Hematopoietic multipotent progenitor cell treated with erythropoietin and hydrocortisone succinate and interleukin-3 and kit ligand, for 8 days (in vitro differentiated cells): Measurements from ENCODE around the gene WNK1.

Experiments used
- DNase-seq: peaks from one replicate; pipeline ENCODE4 v3.0.0-alpha.2; 2015

Gene WNK1

DNA sequence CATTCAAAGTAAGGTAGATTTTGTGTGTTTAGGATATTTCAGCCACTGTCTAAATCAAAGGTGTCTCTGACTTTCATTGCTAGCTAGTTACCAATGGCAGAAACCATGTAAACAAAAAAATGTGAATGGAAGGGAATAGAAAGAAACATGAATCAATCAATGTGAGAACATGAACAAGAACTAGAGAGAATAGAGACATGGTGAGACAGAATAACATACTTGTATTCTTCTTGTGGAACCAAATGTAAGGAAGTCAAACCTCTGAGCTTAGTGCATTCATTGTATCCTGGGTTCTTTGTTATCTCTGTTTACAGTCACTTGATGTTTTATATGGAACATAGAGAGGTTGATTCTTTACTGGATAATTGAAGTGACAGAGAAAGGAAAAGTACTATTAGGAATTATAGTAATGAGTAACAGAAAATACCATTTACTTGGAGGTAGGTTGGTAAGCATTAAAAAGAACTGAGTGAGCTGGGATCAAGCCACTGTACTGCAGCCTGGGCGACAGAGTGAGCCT lies 2.6 kb upstream of the WNK1 start:
- peak; percentile 45 for DNase-seq

DNA sequence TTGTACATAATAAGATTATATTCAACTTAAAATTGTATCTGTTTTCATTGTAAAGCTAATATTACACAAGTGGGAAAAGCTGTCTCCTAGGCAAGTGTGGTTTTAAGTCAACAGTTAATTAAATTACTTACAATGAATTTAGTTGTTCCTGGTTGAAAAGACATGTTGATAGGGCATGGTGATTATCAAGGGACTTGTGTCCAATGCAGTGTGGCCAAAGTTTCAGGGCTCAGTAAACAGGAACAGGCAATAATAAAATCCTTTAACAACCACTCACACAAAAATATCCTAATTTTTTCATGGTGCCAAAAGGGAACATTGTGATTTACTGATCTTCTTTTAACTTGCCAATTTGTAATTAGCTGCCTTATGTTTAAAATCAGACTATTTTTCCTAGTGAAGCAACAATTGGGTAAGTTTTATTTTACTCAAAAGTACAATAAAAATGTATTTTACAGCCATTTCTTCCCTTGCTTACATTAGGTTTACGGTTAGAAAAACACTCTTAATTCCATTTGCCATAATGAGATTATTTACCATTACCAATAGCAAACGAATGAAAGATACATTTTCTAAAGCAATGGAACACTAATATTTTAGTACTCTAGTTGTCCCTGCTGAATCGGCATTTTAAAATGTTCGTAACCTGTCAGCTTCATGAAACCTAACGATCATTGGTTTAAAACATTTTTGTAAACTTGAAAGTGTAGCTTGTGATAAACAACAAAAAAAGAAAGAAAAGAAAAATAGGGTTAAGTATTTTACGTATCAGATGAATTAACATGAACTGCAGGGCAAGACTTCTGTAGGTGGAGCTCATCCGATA lies 1.8 kb upstream of the WNK1 start:
- peak; percentile 62 for DNase-seq

GRCh38 chr12:751192-751998 lies 984 bp upstream of the WNK1 start:
- DNase-seq, result peak; percentile 97

DNA sequence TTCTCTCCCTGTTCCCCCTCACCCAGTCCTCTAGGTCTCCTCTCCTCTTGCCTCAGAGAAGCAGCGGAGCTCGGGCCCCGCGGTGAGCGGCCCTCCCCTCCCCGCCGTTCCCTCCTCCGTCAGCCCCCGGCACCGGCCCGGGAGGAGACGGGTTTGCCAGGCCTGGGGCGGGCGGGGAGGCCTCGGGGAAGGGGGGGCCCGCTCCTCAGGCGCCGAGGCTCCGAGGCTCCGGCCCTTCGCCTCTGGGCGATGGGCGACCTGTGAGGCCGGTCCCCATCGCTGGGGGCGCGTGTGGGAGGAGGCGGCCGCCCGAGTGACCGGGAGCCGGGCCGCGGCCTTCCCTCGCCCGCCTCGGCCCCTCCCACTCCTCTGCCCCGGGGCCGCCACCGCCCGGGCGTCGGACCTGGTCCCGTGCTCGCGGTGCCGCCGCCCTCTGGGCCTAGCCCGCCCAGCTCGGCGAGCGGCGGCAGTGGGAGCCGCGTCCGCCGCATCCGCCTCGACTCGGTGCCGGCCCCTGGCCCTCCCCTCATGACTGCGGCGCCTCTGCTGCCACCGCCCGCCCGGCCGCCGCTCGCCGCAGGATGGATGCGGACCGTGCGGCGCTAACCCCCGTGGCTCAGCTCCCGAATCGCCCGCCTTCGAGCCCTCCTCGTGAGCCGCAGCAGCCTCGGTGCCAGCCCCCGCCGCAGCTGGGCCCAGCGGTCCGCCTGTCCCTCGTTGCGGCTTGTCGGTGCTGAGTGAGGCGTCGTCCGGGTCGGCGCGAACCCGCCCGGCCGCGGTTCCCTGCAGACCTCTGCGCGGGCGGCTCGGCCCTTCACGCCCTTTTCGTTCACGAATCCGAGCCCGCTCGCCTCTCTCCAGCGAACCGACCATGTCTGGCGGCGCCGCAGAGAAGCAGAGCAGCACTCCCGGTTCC lies 574 bp downstream of the WNK1 start:
- DNase-seq, result peak; percentile 55

- DNase-seq, result peak; percentile 60
These were observed 1.5 kb downstream of the WNK1 start for GRCh38 chr12:753611-754472.

DNA sequence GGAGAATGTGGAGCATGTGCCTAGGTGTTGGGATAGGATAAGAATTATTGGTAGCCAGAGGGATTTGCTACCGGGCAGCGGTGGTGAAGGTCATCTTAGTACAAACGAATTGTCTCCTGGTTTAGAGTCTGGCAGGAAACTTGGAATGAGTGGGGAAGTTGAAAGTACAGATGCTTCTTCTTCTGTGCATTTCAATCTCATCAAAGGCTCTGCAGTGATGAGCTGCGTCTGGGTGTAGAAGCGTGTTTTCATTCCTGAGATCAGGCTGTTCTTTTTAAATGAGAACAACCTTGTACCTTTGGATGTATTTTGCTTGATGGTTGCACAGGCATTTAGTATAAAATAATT lies 2.1 kb downstream of the WNK1 start:
- no peak for DNase-seq

DNA sequence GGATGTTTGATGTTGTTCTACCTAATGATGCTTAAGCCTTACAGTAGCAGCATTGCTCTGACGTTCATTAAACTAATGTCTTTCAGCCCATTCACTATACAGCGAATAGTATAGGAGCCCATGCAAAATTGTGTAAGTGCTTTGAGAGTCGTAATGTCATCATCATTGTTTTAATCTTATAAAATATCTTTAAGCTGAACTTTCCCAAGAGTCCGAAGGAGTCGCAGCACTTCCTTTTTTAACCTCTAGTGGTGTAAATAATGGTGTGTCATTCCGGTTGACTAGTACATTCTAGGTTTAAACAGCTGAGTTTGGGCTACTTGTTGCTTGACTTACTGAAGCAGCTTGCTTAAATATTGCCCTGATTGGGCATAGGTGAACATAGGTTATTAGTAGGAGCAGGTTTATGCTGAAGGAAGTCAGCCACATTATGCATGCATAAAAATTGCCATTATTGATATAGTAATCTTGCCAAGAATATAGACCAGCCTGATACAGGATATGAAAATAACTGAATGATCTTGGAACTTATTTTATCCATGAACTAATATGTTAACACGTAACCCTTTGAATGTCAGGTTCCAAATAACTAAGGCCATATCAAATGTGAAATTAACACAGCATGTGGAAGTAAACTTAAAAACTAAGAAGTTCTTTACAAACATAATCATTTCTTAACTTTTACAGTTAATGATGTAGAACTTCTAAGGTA lies 2.6 kb downstream of the WNK1 start:
- DNase-seq, result peak; percentile 83

DNA sequence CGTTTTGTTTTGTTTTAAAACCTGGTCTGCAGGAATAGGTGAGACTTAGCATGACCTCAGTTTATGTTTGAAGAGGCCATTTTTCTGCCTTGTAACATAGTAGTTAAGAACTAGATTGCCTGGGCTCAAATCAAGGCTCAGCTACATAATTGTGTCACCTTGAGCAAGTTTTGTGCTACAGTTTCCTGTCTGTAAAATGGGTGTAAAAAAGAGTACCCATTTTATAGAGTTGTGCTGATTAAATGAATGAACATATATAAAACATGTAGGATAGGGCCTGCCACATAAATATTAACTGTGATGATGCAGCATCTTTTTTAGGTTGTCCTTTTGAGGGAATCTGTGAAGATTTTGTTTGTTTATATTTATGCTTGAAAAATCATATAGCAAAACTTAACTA lies 7.2 kb downstream of the WNK1 start:
- no peak for DNase-seq

GRCh38 chr12:761256-761655 lies 8.9 kb downstream of the WNK1 start:
- DNase-seq, result no peak

DNA sequence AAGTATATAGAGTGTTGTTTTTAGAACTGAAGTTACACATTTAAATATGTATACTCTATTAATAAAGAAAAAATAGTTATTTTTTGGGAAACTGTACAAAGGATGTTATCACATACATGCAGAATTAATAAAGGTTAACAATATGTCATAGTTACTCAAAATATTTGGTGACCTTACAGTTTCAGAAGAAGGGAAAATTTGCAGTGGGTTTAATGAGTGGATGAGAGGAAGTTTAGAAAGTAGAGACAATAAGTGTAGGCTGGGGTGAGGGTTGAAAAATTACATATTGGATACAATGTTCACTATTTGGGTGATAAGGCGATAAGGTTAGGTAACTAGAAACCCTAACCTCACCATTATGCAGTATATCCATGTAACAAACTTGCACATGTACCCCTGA lies 13.5 kb downstream of the WNK1 start:
- peak; percentile 1 for DNase-seq

- peak; percentile 0 for DNase-seq
These were observed 16.1 kb downstream of the WNK1 start for GRCh38 chr12:768434-768833.

DNA sequence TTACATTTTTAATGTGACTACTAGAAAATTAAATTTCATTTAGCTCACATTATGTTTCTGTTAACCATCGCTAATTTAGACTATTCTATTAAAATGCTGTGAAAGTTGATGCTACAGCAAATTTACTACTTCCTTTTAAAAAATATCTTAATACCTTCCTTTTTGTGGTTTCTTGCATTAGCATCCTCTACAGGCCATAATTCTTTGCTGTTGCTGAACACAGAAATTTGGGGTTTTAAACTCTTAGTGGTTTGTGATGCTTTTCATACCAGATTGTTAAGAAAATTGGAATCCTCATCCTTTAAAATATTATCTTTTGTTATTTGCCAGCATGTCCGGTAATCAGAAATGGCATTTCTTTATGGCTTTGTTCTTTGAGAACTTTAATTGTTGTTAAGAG lies 18.1 kb downstream of the WNK1 start:
- DNase-seq, result peak; percentile 0

- peak; percentile 0 for DNase-seq
These were observed 19.8 kb downstream of the WNK1 start for GRCh38 chr12:772056-772697.

DNA sequence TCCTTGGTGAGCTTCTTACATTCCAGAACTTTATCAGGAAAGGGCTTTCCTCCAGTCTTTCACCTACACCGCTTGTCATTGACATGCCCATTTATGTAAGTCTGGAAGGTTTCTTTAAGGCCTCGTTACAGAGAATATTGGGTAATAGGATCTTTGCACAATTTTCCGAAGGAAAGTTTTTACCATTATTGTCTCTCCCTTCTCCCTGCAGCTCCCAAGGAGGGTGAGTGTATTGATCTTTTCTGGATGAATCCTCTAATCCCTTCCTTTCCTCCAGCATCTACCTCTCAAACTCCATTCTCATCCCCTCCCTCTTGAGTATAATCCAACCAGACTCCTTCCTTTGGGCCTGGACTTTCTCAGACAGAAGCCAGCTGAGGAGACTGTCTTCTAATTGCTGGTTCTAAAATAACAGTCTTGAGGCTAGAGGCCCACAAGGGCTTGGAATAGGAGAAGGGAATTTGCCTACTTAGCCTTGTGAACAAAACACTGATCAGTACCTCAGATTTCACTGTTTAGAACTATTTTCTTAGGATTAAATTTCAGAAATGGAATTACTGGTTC lies 21.8 kb downstream of the WNK1 start:
- DNase-seq, result peak; percentile 0

GRCh38 chr12:775973-776771 lies 23.8 kb downstream of the WNK1 start:
- DNase-seq, result peak; percentile 0

GRCh38 chr12:776772-777373 lies 24.5 kb downstream of the WNK1 start:
- DNase-seq, result peak; percentile 1

DNA sequence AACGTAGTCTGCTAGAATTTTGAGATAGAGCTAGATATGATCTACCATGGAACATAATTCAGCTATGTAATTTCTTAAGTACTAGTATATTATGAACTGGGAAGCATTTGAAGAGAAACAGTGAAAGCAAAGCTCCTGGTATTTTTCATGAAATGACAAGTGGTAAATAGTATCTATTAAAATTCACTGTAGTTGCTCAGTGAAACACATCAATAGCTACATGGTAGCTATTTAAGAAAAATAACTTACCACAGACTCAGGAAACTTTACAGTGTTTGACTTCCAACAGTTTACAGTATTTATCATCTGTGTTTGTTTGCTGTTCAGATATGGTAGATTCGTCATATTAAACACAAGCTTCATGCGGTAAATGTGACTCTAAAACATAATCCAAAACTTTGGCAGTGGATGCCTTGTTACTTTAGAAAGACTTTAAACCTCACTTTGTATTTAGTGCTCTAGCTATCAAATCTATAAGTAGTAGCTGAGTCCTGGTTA lies 25.2 kb downstream of the WNK1 start:
- DNase-seq, result peak; percentile 1

GRCh38 chr12:778615-779014 lies 26.2 kb downstream of the WNK1 start:
- peak; percentile 0 for DNase-seq
